GM21723 (cell line): ENCODE measurements around the gene GTF2IRD1.
"Not testable (repeated sequence)": the region's sequence is repeated elsewhere in the genome, so short reads cannot be mapped to it uniquely, and the experiment has no call there.

Experiments
- ATAC-seq: cut with Tn5 transposase; IDR thresholded peaks from one replicate; pipeline ENCODE4 v1.9.1; 2021; ENCODE audit warnings: mild to moderate bottlenecking, moderate library complexity; ENCODE audit not compliant: unreplicated experiment

Gene GTF2IRD1, protein sequence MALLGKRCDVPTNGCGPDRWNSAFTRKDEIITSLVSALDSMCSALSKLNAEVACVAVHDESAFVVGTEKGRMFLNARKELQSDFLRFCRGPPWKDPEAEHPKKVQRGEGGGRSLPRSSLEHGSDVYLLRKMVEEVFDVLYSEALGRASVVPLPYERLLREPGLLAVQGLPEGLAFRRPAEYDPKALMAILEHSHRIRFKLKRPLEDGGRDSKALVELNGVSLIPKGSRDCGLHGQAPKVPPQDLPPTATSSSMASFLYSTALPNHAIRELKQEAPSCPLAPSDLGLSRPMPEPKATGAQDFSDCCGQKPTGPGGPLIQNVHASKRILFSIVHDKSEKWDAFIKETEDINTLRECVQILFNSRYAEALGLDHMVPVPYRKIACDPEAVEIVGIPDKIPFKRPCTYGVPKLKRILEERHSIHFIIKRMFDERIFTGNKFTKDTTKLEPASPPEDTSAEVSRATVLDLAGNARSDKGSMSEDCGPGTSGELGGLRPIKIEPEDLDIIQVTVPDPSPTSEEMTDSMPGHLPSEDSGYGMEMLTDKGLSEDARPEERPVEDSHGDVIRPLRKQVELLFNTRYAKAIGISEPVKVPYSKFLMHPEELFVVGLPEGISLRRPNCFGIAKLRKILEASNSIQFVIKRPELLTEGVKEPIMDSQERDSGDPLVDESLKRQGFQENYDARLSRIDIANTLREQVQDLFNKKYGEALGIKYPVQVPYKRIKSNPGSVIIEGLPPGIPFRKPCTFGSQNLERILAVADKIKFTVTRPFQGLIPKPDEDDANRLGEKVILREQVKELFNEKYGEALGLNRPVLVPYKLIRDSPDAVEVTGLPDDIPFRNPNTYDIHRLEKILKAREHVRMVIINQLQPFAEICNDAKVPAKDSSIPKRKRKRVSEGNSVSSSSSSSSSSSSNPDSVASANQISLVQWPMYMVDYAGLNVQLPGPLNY

DNA sequence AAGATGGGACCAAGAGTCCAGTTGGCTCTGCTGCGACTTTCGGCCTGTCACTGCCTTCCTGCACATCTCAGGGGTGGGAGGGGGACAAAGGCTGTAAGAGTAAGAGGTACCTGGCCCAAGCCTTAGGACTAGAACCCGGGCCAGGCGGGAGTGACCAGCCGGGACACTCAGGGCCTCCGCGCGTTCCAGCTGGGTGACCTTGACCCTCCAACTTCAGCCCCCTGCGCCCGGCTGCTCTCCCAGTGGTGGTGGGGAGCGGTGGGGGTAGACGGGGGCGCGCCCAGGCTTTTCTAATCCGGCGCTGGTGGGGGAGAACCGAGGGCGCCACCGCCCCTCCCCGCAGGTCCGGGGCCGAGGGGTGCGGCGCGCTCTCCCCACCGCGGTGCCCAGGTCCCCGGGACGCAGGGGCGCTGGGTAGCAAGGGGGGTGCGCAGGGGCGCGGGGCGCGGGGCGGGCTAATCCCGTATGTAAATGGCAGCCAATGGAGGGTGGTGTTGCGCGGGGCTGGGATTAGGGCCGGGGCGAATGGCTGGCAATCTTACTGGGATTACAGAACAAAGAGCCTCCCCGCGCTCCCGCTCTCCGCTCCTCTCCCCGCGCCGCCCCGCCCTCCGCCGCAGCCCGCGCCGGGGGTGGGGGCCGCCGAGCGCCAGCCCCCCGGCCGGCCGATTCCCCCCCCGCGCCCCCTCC is at the start of gene GTF2IRD1:
Gene GTF2IRD1, plus strand, starts transcription at position 585 of the 690 bp plus-strand sequence. CDS start 54,175 bp downstream, outside the sequence.
- no peak for ATAC-seq

DNA sequence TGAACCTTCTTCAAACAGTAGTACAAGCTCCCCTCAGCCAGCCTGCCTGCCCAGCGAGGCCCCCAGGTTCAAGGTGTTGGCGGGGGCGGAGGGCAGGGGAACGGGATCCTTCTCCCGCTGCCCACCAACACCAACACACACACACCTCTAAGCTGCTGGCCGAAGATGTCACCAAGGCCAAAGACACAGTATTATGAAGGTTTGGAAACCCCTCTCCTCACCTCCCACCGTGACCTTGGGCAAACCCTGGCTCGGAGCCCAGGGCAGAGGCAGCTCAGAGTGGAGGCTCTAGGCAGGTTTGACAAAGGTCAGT is 49.4 kb upstream of the GTF2IRD1 start:
- ATAC-seq = no peak

DNA sequence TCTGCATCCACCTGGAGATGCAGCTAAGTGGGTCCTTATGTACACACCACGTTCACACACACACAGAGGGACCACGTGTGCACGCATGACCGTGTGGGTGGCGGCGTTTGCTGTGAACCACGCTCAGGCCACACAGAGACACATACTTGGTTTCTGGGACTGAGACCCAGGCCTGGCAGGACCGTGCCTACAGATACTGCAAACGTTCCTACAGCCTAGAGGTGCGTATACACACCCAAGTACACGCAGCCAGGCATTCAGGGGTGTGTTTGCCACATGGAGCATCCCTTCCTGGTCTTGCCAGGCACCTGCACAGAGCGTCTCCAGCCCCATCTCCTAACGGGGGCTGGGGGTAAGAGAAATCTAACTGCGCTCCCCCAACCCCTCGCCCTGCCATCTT is 49.0 kb upstream of the GTF2IRD1 start:
- no peak for ATAC-seq

DNA sequence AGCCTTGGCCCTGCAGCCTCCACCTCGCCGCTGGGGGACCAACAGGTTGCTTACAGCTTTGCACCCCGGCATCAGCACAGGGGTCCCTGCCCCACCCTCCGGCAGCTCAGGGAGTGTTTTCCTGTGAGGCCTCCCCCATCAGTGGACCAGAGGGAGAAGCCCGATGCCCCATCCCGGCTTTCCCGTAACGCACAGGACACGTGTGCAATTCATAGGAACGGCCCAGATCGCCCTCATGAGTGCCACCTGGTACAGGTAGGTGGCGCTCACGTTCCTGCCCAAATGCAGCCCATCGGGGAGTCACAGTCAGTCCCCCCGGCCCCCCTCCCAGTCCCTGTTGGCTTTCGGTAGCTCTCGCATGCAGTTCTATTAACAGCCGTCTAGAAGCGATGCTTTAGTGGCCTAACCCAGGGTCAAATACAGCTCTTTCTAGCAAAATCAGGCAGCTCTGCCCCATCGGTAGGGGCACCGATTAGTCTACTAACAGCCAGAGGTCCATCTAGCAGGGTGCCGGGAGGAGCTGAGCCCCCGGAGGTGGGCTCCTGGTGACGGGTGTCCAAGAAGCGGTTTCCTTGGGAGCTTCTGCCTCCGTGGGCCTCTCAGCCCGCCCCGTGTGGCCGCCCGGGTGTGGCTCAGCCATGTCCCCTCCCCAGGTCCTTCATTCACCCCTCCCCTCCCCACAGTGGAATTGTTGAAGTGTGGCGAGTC is 48.4 kb upstream of the GTF2IRD1 start:
- no peak for ATAC-seq

DNA sequence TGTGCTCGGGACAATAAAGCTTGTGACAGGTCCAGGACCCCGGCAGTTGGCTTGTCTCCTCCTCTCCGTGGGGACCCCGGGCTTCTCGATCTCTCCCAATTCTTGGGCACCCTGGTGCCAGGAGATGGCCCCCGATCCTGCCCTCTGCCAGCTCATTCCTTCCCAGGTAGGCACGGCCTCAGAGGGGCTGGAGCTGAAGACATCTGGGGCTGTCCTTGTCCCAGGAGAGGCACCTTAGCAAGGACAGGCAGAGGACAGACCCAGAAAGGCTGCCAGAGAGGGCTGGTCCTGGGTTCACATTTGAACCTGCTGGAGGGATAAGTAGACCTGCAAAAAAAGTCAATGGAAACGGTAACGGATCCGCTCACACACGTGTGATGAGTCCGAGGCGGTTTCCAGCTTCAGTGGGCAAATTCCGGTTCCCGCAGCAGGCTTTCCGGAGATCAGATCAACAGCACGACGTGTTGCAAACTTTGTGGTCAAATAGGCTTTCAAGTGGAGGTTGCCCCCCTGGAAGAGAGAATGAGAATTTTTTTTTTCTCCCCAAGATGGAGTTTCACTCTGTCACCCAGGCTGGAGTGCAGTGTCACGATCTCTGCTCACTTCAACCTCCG is 47.7 kb upstream of the GTF2IRD1 start:
- ATAC-seq = no peak

DNA sequence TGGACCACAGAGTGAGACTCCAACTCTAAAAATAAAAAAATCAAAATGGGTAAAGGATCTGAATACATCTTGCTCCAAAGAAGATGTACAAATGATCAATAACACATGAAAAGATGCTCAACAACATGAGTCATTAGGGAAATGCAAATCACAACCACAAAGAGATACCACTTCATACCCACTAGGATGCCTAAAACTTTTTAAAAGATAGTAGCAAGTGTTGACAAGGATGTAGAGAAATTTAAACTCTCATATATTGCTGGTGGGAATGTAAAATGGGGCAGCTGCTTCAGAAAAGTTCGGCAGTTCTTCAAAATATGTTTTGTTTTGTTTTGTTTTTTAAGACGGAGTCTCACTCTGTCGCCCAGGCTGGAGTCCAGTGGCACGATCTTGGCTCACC is 45.7 kb upstream of the GTF2IRD1 start:
- no peak for ATAC-seq

DNA sequence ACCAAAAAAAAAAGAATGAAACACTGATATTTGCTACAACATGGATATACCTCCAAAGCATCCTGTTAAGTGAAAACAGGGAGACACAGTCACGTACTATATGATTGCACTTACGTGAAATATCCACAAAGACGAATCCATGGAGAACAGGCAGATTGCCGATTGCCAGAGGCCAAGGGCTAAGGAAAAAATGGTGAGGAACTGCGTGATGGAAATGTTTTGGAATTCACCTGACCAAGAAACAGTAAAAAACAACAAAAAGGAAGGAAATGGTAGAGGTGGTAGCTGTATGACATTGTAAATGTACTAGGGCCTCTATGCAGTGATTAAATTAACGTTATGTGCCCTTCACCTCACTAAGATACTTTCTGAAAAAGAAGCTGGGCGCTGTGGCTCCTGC is 44.1 kb upstream of the GTF2IRD1 start:
- no peak for ATAC-seq

DNA sequence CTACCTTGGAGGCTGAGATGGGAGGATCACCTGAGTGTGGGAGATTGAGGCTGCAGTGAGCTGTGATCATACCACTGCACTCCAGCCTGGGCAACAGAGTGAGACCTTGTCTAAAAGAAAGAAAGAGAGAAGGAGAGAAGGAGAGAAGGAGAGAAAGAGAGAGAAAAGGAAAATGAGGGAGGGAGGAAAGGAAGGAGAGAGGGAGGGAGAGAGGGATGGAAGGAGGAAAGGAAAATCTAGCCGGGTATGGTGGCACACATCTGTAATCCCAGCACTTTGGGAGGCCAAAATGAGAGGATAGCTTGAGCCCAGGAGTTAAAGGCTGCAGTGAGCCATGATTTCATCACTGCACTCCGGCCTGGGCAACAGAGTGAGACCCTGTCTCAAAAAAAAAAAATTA is 42.9 kb upstream of the GTF2IRD1 start:
- no peak for ATAC-seq

DNA sequence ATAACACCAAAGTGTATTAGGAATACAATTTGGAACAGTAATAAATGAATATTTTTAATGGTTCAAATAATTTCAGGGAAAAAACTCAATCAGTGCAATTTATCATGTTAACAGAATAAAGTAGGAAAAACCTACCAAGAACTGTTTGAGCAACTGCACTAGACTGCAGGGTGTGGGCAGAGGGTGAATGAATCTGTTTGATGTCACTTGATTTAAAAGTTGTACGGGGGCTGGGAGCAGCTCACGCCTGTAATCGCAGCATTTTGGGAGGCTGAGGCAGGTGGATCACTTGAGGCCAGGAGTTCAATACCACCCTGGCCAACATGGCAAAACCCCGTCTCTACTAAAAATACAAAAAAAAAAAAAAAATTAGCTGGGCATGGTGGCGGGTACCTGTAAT is 42.1 kb upstream of the GTF2IRD1 start:
- not testable (repeated sequence) for ATAC-seq

DNA sequence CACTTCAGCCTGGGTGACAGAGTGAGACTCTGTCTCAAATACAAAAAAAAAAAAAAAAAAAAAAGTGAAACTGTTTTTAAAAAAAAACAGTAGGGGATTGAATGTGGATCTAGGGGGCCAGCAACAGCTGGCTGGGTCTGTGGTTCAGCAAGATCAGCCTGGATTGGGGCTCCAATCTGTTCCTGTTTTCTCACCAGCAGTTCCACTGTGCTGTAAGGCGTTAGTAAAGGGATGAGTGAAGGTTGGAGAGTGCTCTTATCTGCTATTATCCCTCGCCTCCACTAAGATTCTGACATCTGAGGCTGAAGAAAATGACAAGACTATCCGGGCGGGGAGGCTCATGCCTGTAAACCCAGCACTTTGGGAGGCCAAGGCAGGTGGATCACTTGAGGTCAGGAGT is 41.6 kb upstream of the GTF2IRD1 start:
- ATAC-seq = no peak

DNA sequence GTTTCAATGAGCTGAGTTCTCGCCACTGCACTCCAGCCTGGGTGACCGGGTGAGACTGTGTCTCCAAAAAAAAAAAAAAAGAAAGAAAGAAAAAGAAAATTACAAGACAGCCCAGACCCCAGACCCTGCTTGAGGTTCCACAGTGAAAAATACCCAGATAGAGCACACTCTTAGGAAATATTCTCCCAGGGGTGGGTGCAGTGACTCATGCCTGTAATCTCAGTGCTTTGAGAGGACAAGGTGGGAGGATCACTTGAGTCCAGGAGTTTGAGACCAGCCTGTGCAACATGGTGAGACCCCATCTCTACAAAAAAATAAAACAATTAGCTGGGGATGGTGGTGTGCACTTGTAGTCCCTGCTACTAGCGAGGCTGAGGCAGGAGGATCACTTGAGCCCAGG is 41.1 kb upstream of the GTF2IRD1 start:
- no peak for ATAC-seq

DNA sequence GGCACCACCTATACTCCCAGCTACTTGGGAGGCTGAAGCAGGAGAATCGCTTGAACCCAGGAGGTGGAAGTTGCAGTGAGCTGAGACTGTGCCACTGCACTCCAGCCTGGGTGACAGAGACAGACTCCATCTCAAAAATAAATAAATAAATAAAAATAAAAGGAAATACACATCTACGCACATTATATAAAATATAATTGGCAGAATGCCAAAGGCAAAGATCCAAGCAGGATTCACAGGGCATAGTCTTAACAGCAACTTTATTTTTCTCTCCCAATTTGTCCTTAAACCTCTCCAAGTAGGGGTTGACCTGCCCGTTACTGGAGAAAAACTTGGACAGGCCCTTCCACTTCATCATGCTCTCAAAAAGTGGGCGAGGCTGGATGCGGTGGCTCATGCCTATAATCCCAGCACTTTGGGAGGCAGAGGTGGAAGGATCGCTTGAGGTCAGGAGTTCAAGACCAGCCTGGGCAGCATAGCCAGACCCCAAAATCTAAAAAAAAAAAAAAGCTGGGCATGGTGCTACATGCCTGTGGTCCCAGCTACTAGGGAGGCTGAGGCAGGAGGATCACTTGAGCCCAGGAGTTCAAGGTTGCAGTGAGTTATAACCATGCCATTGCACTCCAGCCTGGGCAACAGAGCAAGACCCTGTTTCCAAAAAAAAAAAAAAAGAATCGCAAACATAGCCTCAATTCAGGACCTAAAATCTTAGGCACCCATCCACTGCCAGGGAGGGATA is 38.9 kb upstream of the GTF2IRD1 start:
- not testable (repeated sequence) for ATAC-seq

DNA sequence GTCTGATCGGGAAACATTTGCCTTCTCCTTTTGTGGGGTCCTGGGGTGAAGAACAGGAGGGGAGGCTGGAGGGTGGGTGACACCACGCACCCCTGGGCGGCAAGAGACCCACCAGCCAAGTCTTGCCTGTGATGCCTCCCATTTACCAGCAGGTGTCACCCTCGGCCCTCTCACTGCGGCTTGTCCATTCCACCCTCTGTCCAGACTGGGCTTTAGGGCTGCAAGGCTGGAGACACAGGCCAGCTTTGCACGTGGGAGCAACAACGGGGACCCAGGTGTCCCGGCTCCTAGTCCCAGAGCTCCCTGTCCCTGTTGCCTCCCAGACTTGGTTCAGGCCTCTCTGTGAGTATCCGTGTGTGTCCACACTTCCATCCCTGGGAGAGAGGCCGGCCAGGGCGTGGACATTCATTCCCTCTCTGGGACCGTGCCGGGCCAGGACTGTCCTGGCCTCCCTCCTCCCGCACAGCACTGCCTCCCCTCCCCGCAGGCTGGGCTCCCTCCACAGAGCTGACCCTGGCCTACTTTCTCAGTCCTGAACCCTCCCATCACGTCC is 36.2 kb upstream of the GTF2IRD1 start:
- no peak for ATAC-seq

DNA sequence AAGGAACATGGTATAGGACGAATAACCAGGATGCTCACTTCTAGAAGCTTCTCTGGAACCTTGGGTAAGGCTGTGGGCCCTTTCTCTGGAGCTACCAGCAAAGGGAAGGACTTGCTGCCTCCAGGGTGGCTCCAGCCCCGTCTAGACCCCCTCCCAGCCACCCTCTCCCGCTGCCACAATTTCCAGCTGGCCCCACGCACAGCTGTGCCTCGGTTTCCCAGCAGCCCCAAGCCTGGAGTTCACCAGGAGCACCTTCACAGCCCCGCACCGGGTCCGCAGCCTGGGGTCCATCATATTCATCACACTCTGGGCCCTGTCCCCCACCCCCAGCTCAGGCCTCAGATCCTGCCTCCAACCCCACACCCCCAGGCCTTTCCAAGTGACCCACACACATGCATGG is 35.6 kb upstream of the GTF2IRD1 start:
- no peak for ATAC-seq

DNA sequence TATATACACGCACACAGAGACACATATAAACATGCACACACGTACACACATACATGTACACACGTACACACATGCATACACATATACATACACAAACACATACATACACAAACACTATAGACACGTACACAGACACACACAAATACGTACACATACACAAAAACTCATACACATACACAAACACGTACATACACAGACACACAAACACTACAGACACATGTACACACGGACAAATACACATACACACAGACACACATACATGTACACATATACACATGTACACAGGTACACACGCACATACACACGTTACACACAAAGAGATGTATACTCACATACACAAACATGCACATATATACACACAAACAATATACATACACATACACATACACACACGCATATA is 35.2 kb upstream of the GTF2IRD1 start:
- ATAC-seq = no peak

DNA sequence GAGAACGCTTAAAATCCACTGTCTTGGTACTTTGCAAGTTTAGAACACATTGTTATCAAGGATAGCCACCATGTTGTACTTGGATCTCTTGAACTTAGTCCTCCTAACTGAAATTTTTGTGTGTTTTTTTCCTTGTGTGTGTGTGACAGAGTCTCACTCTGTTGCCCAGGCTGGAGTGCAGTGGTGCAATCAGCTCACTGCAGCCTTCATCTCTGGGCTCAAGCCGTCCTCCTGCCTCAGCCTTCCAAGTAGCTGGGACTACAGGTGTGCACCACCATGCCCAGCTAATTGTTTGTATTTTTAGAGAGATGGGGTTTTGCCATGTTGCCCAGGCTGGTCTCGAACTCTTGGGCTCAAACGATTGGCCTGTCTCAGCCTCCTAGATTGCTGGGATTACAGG is 34.5 kb upstream of the GTF2IRD1 start:
- ATAC-seq = not testable (repeated sequence)

DNA sequence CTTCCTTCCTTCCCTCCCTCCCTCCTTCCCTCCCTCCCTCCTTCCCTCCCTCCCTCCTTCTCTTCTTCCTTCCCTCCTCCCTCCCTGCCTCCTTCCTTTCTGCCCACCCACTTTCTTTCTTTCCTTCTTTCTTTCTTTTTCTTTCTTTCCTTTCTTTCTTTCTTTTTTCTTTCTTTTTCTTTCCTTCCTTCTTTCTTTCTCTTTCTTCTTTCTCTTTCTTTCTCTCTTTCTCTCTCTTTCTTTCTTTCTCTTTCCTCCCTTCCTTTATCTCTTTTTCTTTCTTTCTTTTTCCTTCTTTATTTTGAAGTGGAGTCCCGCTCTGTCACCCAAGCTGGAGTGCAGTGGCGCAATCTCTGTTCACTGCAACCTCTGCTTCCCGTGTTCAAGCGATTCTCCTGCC is 33.7 kb upstream of the GTF2IRD1 start:
- no peak for ATAC-seq

DNA sequence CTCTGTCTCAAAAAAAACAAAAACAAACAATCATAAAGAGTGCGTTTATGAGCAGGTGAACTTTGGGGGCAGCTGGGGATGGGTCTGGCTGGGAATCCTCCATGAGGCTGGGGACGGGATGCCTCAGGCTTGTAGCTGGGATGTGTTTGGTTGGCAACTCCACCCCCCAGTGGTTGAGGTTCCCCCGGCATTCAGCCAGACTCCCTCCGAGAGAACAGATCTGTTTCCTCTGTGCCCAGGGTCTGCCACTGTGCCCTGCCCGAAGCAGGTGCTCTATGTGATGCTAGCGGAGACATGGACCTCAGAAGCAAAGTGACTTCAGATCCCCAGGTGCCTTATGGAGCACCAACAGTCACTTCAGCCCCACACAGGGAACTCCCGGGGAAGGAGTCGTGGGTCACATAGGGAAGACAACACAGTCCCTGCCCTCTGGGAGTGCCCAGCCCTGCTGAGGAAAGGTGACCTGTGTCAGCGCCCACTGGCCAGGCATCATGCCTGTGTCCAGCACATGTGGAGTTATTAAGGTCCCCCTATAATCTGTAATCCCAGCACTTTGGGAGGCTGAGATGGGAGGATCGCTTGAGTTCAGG is 29.3 kb upstream of the GTF2IRD1 start:
- no peak for ATAC-seq

DNA sequence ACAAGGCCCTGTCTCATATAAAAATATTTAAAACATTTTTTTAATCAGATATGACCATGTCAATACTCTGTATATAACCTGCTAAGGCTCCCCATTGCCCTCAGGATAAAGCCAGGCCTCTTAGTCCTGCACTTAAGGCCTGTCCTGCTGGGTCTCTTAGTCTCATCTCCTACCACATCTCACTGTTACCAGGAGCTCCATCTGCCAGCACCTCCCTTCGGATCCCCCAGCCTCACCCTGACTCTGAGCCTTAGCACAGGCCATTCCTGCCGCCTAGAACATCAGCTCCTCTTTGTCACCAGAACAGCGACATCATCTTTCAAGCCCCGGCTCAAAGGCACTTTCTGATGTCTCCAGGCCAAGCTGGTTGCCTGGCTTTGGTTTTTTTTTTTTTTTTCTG is 25.7 kb upstream of the GTF2IRD1 start:
- no peak for ATAC-seq
